Neutrophil (primary cell): ENCODE results near the gene DUSP9.

Experiments
- H3K27ac ChIP-seq: fragments of 200-600 bp; sonication (generic); 2 replicates; pipeline ENCODE4 v1.5.1; 2016; ENCODE audit warnings: mild to moderate bottlenecking, moderate library complexity
- H3K27me3 ChIP-seq: fragments of 200-600 bp; sonication (generic); 2 replicates; pipeline ENCODE4 v1.6.0; 2016; ENCODE audit warnings: mild to moderate bottlenecking
- H3K36me3 ChIP-seq: fragments of 200-600 bp; sonication (generic); 2 replicates; pipeline ENCODE4 v1.5.1; 2017
- H3K4me1 ChIP-seq, 2 experiments: fragments of 200-600 bp in 1 of 2; sonication (generic) in 1 of 2; 1 replicate in 1 of 2; 2 replicates in 1 of 2; pipeline versions ENCODE4 v1.5.1 to v1.6.1; 2013 to 2016; ENCODE audit warnings: low read depth in 1 of 2, low read length in 1 of 2, mild to moderate bottlenecking in 1 of 2, moderate library complexity in 1 of 2; ENCODE audit not compliant: control insufficient read depth in 1 of 2, insufficient read depth in 1 of 2
- H3K4me3 ChIP-seq, 2 experiments: fragments of 200-600 bp in 1 of 2; sonication (generic) in 1 of 2; 1 replicate in 1 of 2; 2 replicates in 1 of 2; pipeline ENCODE4 v1.5.1; 2013 to 2016; ENCODE audit warnings: low read depth in 1 of 2, low read length in 1 of 2, mild to moderate bottlenecking in 1 of 2, moderate library complexity in 1 of 2
- H3K9me3 ChIP-seq: fragments of 200-600 bp; sonication (generic); 2 replicates; pipeline ENCODE4 v1.5.1; 2016
- TF ChIP-seq, protein P1 (sequence below): fragments of 200-600 bp; sonication (generic); IDR thresholded peaks from 2 replicates; pipeline ENCODE4 v1.5.1; 2016; ENCODE audit warnings: antibody characterized with exemption

DUSP9 gene

DNA sequence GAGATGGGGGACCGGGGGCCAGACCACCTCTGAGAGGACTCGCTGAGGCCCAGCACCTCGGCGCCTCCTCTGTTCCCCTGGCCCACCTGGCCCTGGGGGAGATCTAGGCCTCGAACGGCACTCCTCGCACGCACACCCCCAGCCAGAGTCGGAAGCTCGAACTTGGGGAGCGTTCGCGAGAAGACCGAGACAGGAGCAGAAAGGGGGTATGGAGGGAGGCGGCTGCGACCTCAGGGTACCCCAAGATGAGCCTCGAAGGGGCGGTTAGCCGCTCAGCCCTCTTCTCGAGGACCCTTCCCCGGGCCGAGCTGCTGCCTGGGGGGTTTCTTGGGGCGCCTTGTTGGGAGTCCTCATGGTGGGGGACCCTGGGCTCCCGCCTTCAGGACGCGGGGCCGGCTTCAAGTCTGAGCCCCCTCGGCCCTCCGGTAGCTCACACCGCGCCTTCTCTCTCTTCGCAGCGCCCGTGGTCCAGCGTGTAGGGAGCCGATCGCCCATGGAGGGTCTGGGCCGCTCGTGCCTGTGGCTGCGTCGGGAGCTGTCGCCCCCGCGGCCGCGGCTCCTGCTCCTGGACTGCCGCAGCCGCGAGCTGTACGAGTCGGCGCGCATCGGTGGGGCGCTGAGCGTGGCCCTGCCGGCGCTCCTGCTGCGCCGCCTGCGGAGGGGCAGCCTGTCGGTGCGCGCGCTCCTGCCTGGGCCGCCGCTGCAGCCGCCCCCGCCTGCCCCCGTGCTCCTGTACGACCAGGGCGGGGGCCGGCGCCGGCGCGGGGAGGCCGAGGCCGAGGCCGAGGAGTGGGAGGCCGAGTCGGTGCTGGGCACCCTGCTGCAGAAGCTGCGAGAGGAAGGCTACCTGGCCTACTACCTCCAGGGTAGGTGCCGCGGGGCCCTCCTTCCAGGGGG, 706 bp downstream of the DUSP9 start:
- Histone ChIP-seq H3K4me3 (no peak overlapping the region), H3K9me3 (no peaks in the 10 kb centered on the region), H3K36me3 (no peaks in the 10 kb centered on the region), H3K27me3 (peaks cover 68% of the 10 kb centered on the region), H3K27ac (no peak overlapping the region), H3K4me1 (peaks cover 0 to 3% of the 10 kb centered on the region in 2 experiments)
- TF ChIP-seq, protein P1, sequence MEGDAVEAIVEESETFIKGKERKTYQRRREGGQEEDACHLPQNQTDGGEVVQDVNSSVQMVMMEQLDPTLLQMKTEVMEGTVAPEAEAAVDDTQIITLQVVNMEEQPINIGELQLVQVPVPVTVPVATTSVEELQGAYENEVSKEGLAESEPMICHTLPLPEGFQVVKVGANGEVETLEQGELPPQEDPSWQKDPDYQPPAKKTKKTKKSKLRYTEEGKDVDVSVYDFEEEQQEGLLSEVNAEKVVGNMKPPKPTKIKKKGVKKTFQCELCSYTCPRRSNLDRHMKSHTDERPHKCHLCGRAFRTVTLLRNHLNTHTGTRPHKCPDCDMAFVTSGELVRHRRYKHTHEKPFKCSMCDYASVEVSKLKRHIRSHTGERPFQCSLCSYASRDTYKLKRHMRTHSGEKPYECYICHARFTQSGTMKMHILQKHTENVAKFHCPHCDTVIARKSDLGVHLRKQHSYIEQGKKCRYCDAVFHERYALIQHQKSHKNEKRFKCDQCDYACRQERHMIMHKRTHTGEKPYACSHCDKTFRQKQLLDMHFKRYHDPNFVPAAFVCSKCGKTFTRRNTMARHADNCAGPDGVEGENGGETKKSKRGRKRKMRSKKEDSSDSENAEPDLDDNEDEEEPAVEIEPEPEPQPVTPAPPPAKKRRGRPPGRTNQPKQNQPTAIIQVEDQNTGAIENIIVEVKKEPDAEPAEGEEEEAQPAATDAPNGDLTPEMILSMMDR, result no peak

DNA sequence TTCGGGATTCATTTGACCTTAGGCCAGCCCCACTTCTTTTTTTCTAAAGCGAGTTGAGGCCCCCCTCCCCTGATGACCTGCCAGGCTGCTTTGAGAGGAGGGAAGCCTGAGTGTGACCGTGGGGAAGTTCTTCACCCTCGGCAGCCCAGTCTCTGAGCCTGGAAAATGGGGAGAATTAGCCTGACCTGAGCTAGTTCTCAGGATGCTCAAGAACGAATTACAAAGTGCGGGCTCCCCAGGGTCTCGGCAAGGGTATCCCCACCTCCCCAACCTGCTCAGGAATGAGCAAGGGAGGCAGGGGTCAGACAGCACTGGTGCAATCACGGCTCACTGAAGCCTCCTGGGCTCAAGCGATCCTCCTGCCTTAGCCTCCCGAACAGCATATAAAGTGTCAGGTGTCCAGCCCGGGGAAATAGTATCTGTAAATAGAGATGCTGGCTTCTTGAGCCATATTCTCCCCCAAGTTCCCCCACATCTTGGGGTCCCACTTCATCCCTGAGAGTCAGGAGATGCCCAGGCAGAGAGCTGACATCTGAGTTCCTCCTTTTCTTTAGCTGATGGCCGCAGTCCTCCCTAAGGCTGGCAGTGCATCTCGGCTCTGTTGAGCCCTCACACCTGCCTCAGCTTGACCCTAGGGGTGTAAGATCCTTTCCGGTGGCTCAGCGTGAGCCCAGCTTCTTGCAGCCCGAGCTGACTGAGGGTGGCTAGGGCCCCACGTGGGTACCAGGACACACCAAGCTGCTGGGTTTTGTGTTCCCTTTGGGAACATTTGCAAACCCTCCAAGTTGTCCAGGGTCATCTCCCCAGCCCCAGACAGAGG, 1.6 kb downstream of the DUSP9 start:
- no peak overlapping the region for H3K4me3 ChIP-seq
- H3K4me1 ChIP-seq, result peaks cover 0 to 3% of the 10 kb centered on the region in 2 experiments
- H3K27ac ChIP-seq, result no peak overlapping the region
- no peaks in the 10 kb centered on the region for H3K36me3 ChIP-seq
- TF ChIP-seq, protein P1, result no peak
- H3K9me3 ChIP-seq, result no peaks in the 10 kb centered on the region
- peaks cover 60% of the 10 kb centered on the region for H3K27me3 ChIP-seq

DNA sequence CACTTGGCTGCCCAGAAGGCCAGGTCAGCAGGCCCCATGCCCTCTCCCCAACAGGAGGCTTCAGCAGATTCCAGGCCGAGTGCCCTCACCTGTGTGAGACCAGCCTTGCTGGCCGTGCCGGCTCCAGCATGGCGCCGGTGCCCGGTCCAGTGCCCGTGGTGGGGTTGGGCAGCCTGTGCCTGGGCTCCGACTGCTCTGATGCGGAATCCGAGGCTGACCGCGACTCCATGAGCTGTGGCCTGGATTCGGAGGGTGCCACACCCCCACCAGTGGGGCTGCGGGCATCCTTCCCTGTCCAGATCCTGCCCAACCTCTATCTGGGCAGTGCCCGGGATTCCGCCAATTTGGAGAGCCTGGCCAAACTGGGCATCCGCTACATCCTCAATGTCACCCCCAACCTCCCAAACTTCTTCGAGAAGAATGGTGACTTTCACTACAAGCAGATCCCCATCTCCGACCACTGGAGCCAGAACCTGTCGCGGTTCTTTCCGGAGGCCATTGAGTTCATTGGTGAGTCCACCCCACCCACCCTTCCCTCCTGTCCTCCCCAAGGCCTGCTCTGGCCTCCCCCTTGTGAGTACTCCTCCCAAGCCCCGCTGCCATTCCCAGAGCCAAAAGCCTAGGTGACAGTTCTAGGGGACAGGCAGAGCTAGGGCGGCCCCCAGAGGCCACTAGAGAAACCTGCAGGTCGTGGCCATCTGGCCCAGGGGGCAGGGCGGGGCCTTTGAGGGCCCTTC, 2.3 kb downstream of the DUSP9 start:
- Histone ChIP-seq H3K4me3 (no peak overlapping the region), H3K36me3 (no peaks in the 10 kb centered on the region), H3K4me1 (peaks cover 0 to 3% of the 10 kb centered on the region in 2 experiments), H3K27me3 (peaks cover 53% of the 10 kb centered on the region), H3K27ac (no peak overlapping the region), H3K9me3 (no peaks in the 10 kb centered on the region)
- TF ChIP-seq, protein P1, result no peak

DNA sequence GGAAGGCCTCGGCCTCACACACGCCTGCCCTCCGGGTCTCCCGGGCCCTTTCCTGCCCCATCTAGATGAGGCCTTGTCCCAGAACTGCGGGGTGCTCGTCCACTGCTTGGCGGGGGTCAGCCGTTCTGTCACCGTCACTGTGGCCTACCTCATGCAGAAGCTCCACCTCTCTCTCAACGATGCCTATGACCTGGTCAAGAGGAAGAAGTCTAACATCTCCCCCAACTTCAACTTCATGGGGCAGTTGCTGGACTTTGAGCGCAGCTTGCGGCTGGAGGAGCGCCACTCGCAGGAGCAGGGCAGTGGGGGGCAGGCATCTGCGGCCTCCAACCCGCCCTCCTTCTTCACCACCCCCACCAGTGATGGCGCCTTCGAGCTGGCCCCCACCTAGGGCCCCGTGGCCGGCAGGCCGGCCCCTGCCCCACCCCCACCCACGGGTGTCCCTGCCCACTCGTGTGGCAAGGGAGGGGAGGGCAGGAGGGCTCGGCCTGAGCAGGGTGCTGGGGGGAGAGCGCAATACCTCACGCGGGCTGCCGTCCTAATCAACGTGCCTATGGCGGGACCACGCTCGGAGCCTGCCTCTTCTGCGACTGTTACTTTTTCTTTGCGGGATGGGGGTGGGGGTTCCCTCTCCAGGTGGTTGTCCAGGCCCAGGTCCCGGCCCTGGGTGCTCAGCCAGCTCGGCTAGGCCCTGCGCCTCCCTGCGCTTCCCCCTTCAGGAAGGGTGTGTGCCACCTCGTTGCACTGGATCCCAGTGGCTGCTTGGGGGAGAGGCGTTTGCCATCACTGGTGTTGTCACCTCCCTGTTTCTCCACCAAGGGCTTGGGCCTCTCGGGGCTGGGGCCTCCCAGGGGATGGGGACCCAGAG, 3.1 kb downstream of the DUSP9 start:
- no peak overlapping the region for H3K4me3 ChIP-seq
- H3K27me3 ChIP-seq, result peaks cover 45% of the 10 kb centered on the region
- TF ChIP-seq, protein P1, result no peak
- H3K4me1 ChIP-seq, result peaks cover 0 to 3% of the 10 kb centered on the region in 2 experiments
- H3K27ac ChIP-seq, result no peak overlapping the region
- no peaks in the 10 kb centered on the region for H3K36me3 ChIP-seq
- no peaks in the 10 kb centered on the region for H3K9me3 ChIP-seq

DNA sequence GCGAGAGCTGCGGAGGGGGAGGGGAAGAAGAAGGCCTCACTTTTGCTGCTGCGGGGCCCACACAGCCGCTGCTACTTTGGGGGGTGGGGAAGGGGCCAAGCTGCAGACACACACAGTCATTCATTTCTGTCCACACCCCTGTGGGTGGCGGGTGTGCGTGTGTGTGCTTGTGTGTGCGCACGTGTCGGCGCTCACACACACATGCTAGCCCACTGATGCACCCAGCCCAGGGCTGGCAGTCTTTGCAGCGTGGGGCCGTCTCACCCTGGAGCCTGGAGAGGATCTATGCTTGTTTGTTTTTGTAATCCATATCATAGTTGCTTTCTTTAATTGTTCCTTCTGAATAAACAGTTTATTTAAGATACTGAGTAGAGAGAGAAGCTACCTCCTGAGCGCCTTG, 4.0 kb downstream of the DUSP9 start:
- TF ChIP-seq, protein P1, result no peak
- H3K9me3 ChIP-seq, result no peaks in the 10 kb centered on the region
- no peaks in the 10 kb centered on the region for H3K36me3 ChIP-seq
- peaks cover 0 to 3% of the 10 kb centered on the region in 2 experiments for H3K4me1 ChIP-seq
- H3K4me3 ChIP-seq, result no peak overlapping the region
- peaks cover 37% of the 10 kb centered on the region for H3K27me3 ChIP-seq
- no peak overlapping the region for H3K27ac ChIP-seq
